HepG2 (cell line): Measurements from ENCODE around the gene ZNFX1. TPM values are rescaled to one million over a fixed set of nuclear protein-coding genes. Genes with fewer than 3 reads are reported as not detected.

Experiments
- AHR ChIP-seq: IDR thresholded peaks from 2 replicates; pipeline ENCODE4 v1.6.1; 2018; ENCODE audit warnings: missing genetic modification reagents, missing compliant biosample characterization
- CREM ChIP-seq, 2 experiments: sonication (generic) in 1 of 2; formaldehyde crosslinking in 1 of 2; IDR thresholded peaks; 2 replicates each; pipeline versions ENCODE4 v1.4.0 to v1.6.1; 2016 to 2020; ENCODE audit warnings: antibody characterized with exemption in 1 of 2, mild to moderate bottlenecking in 1 of 2, missing genetic modification reagents in 1 of 2
- E2F5 ChIP-seq: sonication (generic); formaldehyde crosslinking; conservative IDR thresholded peaks from 2 replicates; pipeline ENCODE4 v1.4.0; 2020; ENCODE audit warnings: missing genetic modification reagents
- ETV5 ChIP-seq: IDR thresholded peaks from 2 replicates; pipeline ENCODE4 v1.6.1; 2018; ENCODE audit warnings: missing biosample characterization, missing genetic modification reagents, inconsistent platforms, borderline replicate concordance
- HNF4G ChIP-seq, 2 experiments: sonication (generic) in 1 of 2; formaldehyde crosslinking in 1 of 2; IDR thresholded peaks; 2 replicates each; pipeline versions ENCODE4 v1.4.0 to v1.6.1; 2011 to 2020; ENCODE audit warnings: borderline replicate concordance in 2 of 2, low read depth in 2 of 2, mild to moderate bottlenecking in 2 of 2, low read length in 1 of 2, missing genetic modification reagents in 1 of 2, moderate library complexity in 1 of 2
- HNRNPH1 ChIP-seq: fragments of 200-400 bp; formaldehyde crosslinking; optimal IDR thresholded peaks from 2 replicates; pipeline ENCODE3; 2017; ENCODE audit warnings: mild to moderate bottlenecking, low read depth, low read length
- HOXD1 ChIP-seq: sonication (generic); formaldehyde crosslinking; IDR thresholded peaks from 2 replicates; pipeline ENCODE4 v1.5.0; 2020; ENCODE audit warnings: missing genetic modification reagents
- KDM1A ChIP-seq: IDR thresholded peaks from 2 replicates; pipeline ENCODE4 v1.6.1; 2016; ENCODE audit warnings: missing compliant biosample characterization
- KDM3A ChIP-seq: IDR thresholded peaks from 2 replicates; pipeline ENCODE4 v1.6.1; 2018; ENCODE audit warnings: low read depth, missing compliant biosample characterization
- MED13 ChIP-seq: sonication (generic); formaldehyde crosslinking; IDR thresholded peaks from 2 replicates; pipeline ENCODE4 v1.5.0; 2020; ENCODE audit warnings: missing genetic modification reagents
- MTF1 ChIP-seq: sonication (generic); formaldehyde crosslinking; IDR thresholded peaks from 2 replicates; pipeline ENCODE4 v1.5.0; 2020; ENCODE audit warnings: missing genetic modification reagents
- NR2F6 ChIP-seq, 2 experiments: IDR thresholded peaks; 2 replicates each; pipeline ENCODE4 v1.6.1; 2016; ENCODE audit warnings: antibody characterized with exemption in 1 of 2, mild to moderate bottlenecking in 1 of 2
- RFX5 ChIP-seq: IDR thresholded peaks from 2 replicates; pipeline ENCODE4 v1.6.1; 2011; ENCODE audit warnings: low read depth, low read length, improper control_type of control experiment
- SIN3A ChIP-seq: IDR thresholded peaks from 2 replicates; pipeline ENCODE4 v1.6.1; 2011; ENCODE audit warnings: low read depth, mild to moderate bottlenecking, control low read depth, low read length, borderline replicate concordance
- SMAD9 ChIP-seq: sonication (generic); formaldehyde crosslinking; IDR thresholded peaks from 2 replicates; pipeline ENCODE4 v1.5.1; 2020; ENCODE audit warnings: mild to moderate bottlenecking, missing genetic modification reagents
- TERF1 ChIP-seq: sonication (generic); formaldehyde crosslinking; IDR thresholded peaks from 2 replicates; pipeline ENCODE4 v1.8.0; 2022; ENCODE audit warnings: mild to moderate bottlenecking, missing genetic modification reagents, moderate library complexity
- TOE1 ChIP-seq: sonication (generic); formaldehyde crosslinking; IDR thresholded peaks from 2 replicates; pipeline ENCODE4 v1.4.0; 2020; ENCODE audit warnings: mild to moderate bottlenecking, missing genetic modification reagents
- ZBTB34 ChIP-seq: sonication (generic); formaldehyde crosslinking; IDR thresholded peaks from 2 replicates; pipeline ENCODE4 v1.8.0; 2022; ENCODE audit warnings: mild to moderate bottlenecking, missing genetic modification reagents
- ZBTB46 ChIP-seq: sonication (generic); formaldehyde crosslinking; IDR thresholded peaks from 2 replicates; pipeline ENCODE4 v1.4.0; 2020; ENCODE audit warnings: mild to moderate bottlenecking, missing genetic modification reagents, borderline replicate concordance
- ZFP1 ChIP-seq: IDR thresholded peaks from 2 replicates; pipeline ENCODE4 v1.6.1; 2016
- ZNF20 ChIP-seq: sonication (generic); formaldehyde crosslinking; IDR thresholded peaks from 2 replicates; pipeline ENCODE4 v1.4.0; 2020; ENCODE audit warnings: mild to moderate bottlenecking, moderate library complexity, missing genetic modification reagents
- ZNF263 ChIP-seq: sonication (generic); formaldehyde crosslinking; IDR thresholded peaks from 2 replicates; pipeline ENCODE4 v1.4.0; 2020; ENCODE audit warnings: missing genetic modification reagents
- ZNF530 ChIP-seq: sonication (generic); formaldehyde crosslinking; IDR thresholded peaks from 2 replicates; pipeline ENCODE4 v1.5.0; 2020; ENCODE audit warnings: low read depth, mild to moderate bottlenecking, missing genetic modification reagents
- ZNF644 ChIP-seq: IDR thresholded peaks from 2 replicates; pipeline ENCODE4 v1.6.1; 2016; ENCODE audit warnings: low read depth
- ZNF878 ChIP-seq: sonication (generic); formaldehyde crosslinking; IDR thresholded peaks from 2 replicates; pipeline ENCODE4 v1.8.1; 2023; ENCODE audit warnings: mild to moderate bottlenecking, missing genetic modification reagents, moderate library complexity
- polyA plus RNA-seq, 8 experiments: library from polyadenylated mRNA; depleted of rRNA in 3 of 8; stranded (reverse) in 7 of 8; unstranded in 1 of 8; fragments of >200 nt; fragmentation: Illumina TruSeq in 4 of 8; extraction: Trizol in 4 of 8; gene quantifications; 2 replicates each; pipeline versions ENCODE4 v1.2.1 to v1.2.3, GENCODE V29; 2011 to 2016; ENCODE audit warnings: low read depth in 4 of 8, missing spikeins in 1 of 8, mixed read lengths in 1 of 8; ENCODE audit not compliant: insufficient read depth in 1 of 8
- total RNA-seq, 5 experiments: library from RNA; depleted of rRNA; stranded (reverse); fragments of >200 nt; fragmentation: Illumina TruSeq; extraction: Trizol; gene quantifications; 2 replicates each; pipeline ENCODE4 v1.2.3, GENCODE V29; 2016; ENCODE audit warnings: low read depth in 1 of 5

ZNFX1 gene
- total and polyA plus RNA-seq, 2 of the 13 experiments (the other 11 are each of a cell fraction or from before 2014, with no cell fraction given), result 2.9 to 11.1 TPM

GRCh38 chr20:49278036-49278817, at the start of gene ZNFX1 (continued):
- TF ChIP-seq ETV5 (peak; percentile 78), ZNF263 (CRISPR knock-in tag) (peak; percentile 85), TERF1 (CRISPR knock-in tag) (peak; percentile 74; the same call in 1 of the 2 replicates), ZNF20 (CRISPR knock-in tag) (peak; percentile 80; the same call in 1 of the 2 replicates), RFX5 (peak; percentile 16; the same call in 1 of the 2 replicates), ZNF878 (peak; percentile 97), MED13 (CRISPR knock-in tag) (peak; percentile 96), ZNF530 (peak; percentile 88; the same call in 1 of the 2 replicates), TOE1 (CRISPR knock-in tag) (peak; percentile 99), ZBTB34 (CRISPR knock-in tag) (peak; percentile 74; the same call in 1 of the 2 replicates), ZBTB46 (peak; percentile 96; the same call in 1 of the 2 replicates), HNRNPH1 (no peak), SIN3A (peak; percentile 97), E2F5 (CRISPR knock-in tag) (peak; percentile 99), KDM3A (CRISPR knock-in tag) (peak; percentile 87), SMAD9 (CRISPR knock-in tag) (no peak), HNF4G (IDR thresholded peaks at IDR 0.05; ENCODE audit: borderline replicate concordance, low read depth, low read length) (peak; percentile 48; the same call in 1 of the 2 replicates), HNF4G (CRISPR knock-in tag; IDR thresholded peaks at IDR 0.05; ENCODE audit: borderline replicate concordance, low read depth) (no peak; the same call in none of the 2 replicates), HOXD1 (CRISPR knock-in tag) (peak; percentile 97), CREM (IDR thresholded peaks at IDR 0.05) (peak; percentile 96), CREM (CRISPR knock-in tag; IDR thresholded peaks at IDR 0.05) (no peak; the same call in 1 of the 2 replicates), ZNF644 (CRISPR knock-in tag) (no peak), AHR (CRISPR knock-in tag) (peak; percentile 95), ZFP1 (CRISPR knock-in tag) (no peak; the same call in 1 of the 2 replicates), MTF1 (CRISPR knock-in tag) (peak; percentile 96), KDM1A (CRISPR knock-in tag) (0 out of 2 replicates have a peak, but pooled peaks have one; percentile 9), NR2F6 (IDR thresholded peaks at IDR 0.05) (no peak), NR2F6 (CRISPR knock-in tag; IDR thresholded peaks at IDR 0.05) (peak; percentile 81)
